OCI-LY3 (cell line): Measurements from ENCODE around the gene ROBO1.

Source experiments
- EZH2phosphoT487 ChIP-seq: fragments of 200-600 bp; shearing (Covaris generic); IDR thresholded peaks from 2 replicates; pipeline ENCODE4 v1.6.1; 2018; ENCODE audit warnings: antibody characterized with exemption, mixed run types, low read depth
- TF ChIP-seq, protein P1 (sequence below): fragments of 200-600, 300-600 bp; sonication (generic); IDR thresholded peaks from 2 replicates; pipeline ENCODE4 v1.5.1; 2014; ENCODE audit warnings: antibody characterized with exemption, low read length, low read depth

DNA sequence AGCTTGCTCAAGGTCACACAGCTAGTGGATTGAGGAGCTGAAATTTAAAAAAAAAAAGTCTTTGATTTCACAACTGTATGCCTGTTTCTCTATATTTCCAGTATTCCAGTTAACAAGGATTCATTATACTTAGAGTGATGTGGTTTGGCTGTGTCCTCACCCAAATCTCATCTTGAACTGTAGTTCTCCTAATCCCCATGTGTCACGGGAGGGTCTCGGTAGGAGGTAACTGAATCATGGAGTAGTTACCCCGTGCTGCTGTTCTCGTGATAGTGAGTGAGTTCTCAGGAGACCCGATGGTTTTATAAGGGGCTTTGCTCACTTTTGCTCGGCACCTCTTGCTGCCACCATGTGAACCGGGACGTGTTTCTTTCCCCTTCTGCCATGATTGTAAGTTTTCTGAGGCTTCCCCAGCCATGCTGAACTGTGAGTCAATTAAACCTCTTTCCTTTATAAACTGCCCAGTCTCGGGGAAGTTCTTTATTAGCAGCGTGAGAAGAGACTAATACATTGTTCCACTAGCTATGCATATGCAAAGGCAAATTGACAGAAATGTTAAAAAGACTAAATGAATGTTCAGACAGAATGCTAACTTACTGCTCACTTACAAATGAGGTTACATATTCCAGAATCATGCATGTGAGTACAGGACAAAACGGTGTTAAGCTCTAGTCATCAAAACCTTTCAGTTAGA lies 1101.9 kb downstream of the ROBO1 start:
- TF ChIP-seq, protein P1, sequence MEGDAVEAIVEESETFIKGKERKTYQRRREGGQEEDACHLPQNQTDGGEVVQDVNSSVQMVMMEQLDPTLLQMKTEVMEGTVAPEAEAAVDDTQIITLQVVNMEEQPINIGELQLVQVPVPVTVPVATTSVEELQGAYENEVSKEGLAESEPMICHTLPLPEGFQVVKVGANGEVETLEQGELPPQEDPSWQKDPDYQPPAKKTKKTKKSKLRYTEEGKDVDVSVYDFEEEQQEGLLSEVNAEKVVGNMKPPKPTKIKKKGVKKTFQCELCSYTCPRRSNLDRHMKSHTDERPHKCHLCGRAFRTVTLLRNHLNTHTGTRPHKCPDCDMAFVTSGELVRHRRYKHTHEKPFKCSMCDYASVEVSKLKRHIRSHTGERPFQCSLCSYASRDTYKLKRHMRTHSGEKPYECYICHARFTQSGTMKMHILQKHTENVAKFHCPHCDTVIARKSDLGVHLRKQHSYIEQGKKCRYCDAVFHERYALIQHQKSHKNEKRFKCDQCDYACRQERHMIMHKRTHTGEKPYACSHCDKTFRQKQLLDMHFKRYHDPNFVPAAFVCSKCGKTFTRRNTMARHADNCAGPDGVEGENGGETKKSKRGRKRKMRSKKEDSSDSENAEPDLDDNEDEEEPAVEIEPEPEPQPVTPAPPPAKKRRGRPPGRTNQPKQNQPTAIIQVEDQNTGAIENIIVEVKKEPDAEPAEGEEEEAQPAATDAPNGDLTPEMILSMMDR, result no peak
- TF ChIP-seq EZH2phosphoT487, result no peak
